Naive thymus-derived CD4-positive, alpha-beta T cell (primary cell): Measurements from ENCODE around the gene GOLGA7B. TPM values are rescaled to one million over a fixed set of nuclear protein-coding genes. Genes with fewer than 3 reads are reported as not detected.

Source experiments
- ATAC-seq: fragments of 150-1000 bp; cut with Tn5 transposase; 2 replicates; pipeline ENCODE4 v1.10.0; 2021; ENCODE audit warnings: mild to moderate bottlenecking, moderate library complexity
- CTCF ChIA-PET: fragments of 350-600 bp; sonication (Branson Sonifier 250); formaldehyde crosslinking; loops from one replicate; lab custom pipeline; 2021; ENCODE audit warnings: antibody characterized with exemption; lab: Charles Lee
- POLR2A ChIA-PET: fragments of 350-600 bp; sonication (Branson Sonifier 250); formaldehyde crosslinking; loops from one replicate; lab custom pipeline; 2021; ENCODE audit warnings: antibody characterized with exemption, inconsistent platforms; lab: Charles Lee
- DNase-seq, 9 donors: peaks; one replicate each; pipeline versions ENCODE4 v3.0.0 to v3.0.0-alpha.2; 2020 to 2022; ENCODE audit warnings: mixed read lengths in 1 of 9
- H3K27ac ChIP-seq: one replicate; pipeline ENCODE4 v1.7.0; 2013; ENCODE audit warnings: mild to moderate bottlenecking, low read depth, low read length, moderate library complexity
- H3K27me3 ChIP-seq, 2 donors: one replicate each; pipeline ENCODE4 v1.7.0; 2013; ENCODE audit warnings: low read length in 2 of 2, mild to moderate bottlenecking in 2 of 2, moderate library complexity in 2 of 2; ENCODE audit not compliant: control insufficient read depth in 2 of 2, insufficient read depth in 2 of 2
- H3K36me3 ChIP-seq, 3 experiments: 1 replicate in 2 of 3; 2 replicates in 1 of 3; pipeline ENCODE4 v1.7.0; 2013; ENCODE audit warnings: low read length in 3 of 3, mild to moderate bottlenecking in 3 of 3, moderate library complexity in 1 of 3; ENCODE audit not compliant: insufficient read depth in 3 of 3, control insufficient read depth in 2 of 3
- H3K4me1 ChIP-seq, 2 donors: one replicate each; pipeline ENCODE4 v1.7.0; 2013; ENCODE audit warnings: low read length in 2 of 2, mild to moderate bottlenecking in 2 of 2, moderate library complexity in 1 of 2; ENCODE audit not compliant: control insufficient read depth in 2 of 2, insufficient read depth in 2 of 2
- H3K4me3 ChIP-seq: 2 replicates; pipeline ENCODE4 v1.7.0; 2013; ENCODE audit warnings: mild to moderate bottlenecking, low read length
- H3K9me3 ChIP-seq, 3 experiments: 1 replicate in 2 of 3; 2 replicates in 1 of 3; pipeline ENCODE4 v1.7.0; 2013; ENCODE audit warnings: low read length in 3 of 3; ENCODE audit not compliant: control insufficient read depth in 2 of 3
- H3K27ac Mint-ChIP-seq, 9 donors: one replicate each; pipeline ENCODE4 v1.8.0; 2020 to 2022; ENCODE audit warnings: mixed read lengths in 9 of 9, mild to moderate bottlenecking in 8 of 9, moderate library complexity in 5 of 9, inconsistent platforms in 2 of 9
- H3K27me3 Mint-ChIP-seq, 5 donors: one replicate each; pipeline ENCODE4 v1.8.0; 2021 to 2022; ENCODE audit warnings: mixed read lengths in 5 of 5, mild to moderate bottlenecking in 1 of 5
- H3K36me3 Mint-ChIP-seq, 5 donors: one replicate each; pipeline ENCODE4 v1.8.0; 2020 to 2022; ENCODE audit warnings: mixed read lengths in 5 of 5, mild to moderate bottlenecking in 3 of 5, inconsistent platforms in 1 of 5
- H3K4me1 Mint-ChIP-seq, 7 donors: one replicate each; pipeline ENCODE4 v1.8.0; 2020 to 2022; ENCODE audit warnings: mixed read lengths in 7 of 7, mild to moderate bottlenecking in 3 of 7, inconsistent platforms in 1 of 7
- H3K4me3 Mint-ChIP-seq, 10 donors: one replicate each; pipeline ENCODE4 v1.8.0; 2020 to 2022; ENCODE audit warnings: mild to moderate bottlenecking in 10 of 10, mixed read lengths in 10 of 10, moderate library complexity in 6 of 10, inconsistent platforms in 2 of 10
- H3K9me3 Mint-ChIP-seq, 11 donors: one replicate each; pipeline ENCODE4 v1.8.0; 2020 to 2022; ENCODE audit warnings: mixed read lengths in 11 of 11, mild to moderate bottlenecking in 4 of 11, inconsistent platforms in 1 of 11, moderate library complexity in 1 of 11
- intact Hi-C, 2 donors: fragments of 100-400 bp; cut with micrococcal nuclease; formaldehyde crosslinking; loops; one replicate each; pipeline ENCODE4 v1.15.1; 2023
- polyA plus RNA-seq, 2 donors: library from polyadenylated mRNA; unstranded; fragments of 300-500 nt; fragmentation: Illumina TruSeq; gene quantifications; one replicate each; pipeline ENCODE4 v1.2.3, GENCODE V29; 2021
- total RNA-seq, 6 experiments: library from RNA in 5 of 6; stranded (reverse) in 5 of 6; gene quantifications; 1 replicate in 5 of 6; 2 replicates in 1 of 6; pipeline ENCODE4 v1.2.3 and lab custom pipeline; 2021 to 2026

Gene GOLGA7B
- total and polyA plus RNA-seq, 7 experiments from 2014 or later: 0.62 to 8.5 (median 6.4) TPM

- CTCF ChIA-PET: no interaction called here
- intact Hi-C loops: no loop called here
- POLR2A ChIA-PET: interaction anchor here (0.8 kb wide), 1 partner anchor 366 kb away, joined by 3 read pairs; no protein-coding TSS in a partner anchor
- DNase-seq: no peak
- H3K36me3 ChIP-seq: no peaks in the 10 kb centered on the region
- H3K4me3 ChIP-seq: no peak overlapping the region
- H3K9me3 Mint-ChIP-seq: no peaks in the 10 kb centered on the region
- ATAC-seq: no peak
- peaks cover 0 to 2% (median 0%) of the 10 kb centered on the region in 7 donors for H3K4me1 Mint-ChIP-seq
- no peaks in the 10 kb centered on the region for H3K9me3 ChIP-seq
- peaks cover 0 to 3% (median 0%) of the 10 kb centered on the region in 5 donors for H3K36me3 Mint-ChIP-seq
- no peaks in the 10 kb centered on the region for H3K27me3 ChIP-seq
- no peak overlapping the region for H3K27ac ChIP-seq
- H3K27ac Mint-ChIP-seq: no peak overlapping the region
- no peaks in the 10 kb centered on the region for H3K4me1 ChIP-seq
- H3K27me3 Mint-ChIP-seq: peaks cover 0 to 13% (median 0%) of the 10 kb centered on the region in 5 donors
- H3K4me3 Mint-ChIP-seq: no peak overlapping the region
These were observed 29.4 kb upstream of the GOLGA7B start for GRCh38 chr10:97820096-97820704.

GRCh38 chr10:97821308-97822038 lies 28.2 kb upstream of the GOLGA7B start:
- POLR2A ChIA-PET: interaction anchor here (0.8 kb wide), 1 partner anchor 367 kb away, joined by 3 read pairs; no protein-coding TSS in a partner anchor
- H3K27me3 Mint-ChIP-seq: peaks cover 0 to 13% (median 0%) of the 10 kb centered on the region in 5 donors
- H3K4me1 ChIP-seq: no peaks in the 10 kb centered on the region
- intact Hi-C loops: no loop called here
- DNase-seq: no peak
- no peaks in the 10 kb centered on the region for H3K36me3 ChIP-seq
- H3K9me3 Mint-ChIP-seq: no peaks in the 10 kb centered on the region
- CTCF ChIA-PET: interaction anchor here (0.6 kb wide), 1 partner anchor 161 kb away, joined by 3 read pairs; no protein-coding TSS in a partner anchor
- no peaks in the 10 kb centered on the region for H3K9me3 ChIP-seq
- no peak overlapping the region for H3K4me3 ChIP-seq
- H3K27ac ChIP-seq: no peak overlapping the region
- no peaks in the 10 kb centered on the region for H3K27me3 ChIP-seq
- H3K36me3 Mint-ChIP-seq: peaks cover 0 to 3% (median 0%) of the 10 kb centered on the region in 5 donors
- no peak for ATAC-seq
- no peak overlapping the region for H3K27ac Mint-ChIP-seq
- H3K4me3 Mint-ChIP-seq: no peak overlapping the region
- H3K4me1 Mint-ChIP-seq: peaks cover 0 to 2% (median 0%) of the 10 kb centered on the region in 7 donors

- POLR2A ChIA-PET: no interaction called here
- intact Hi-C loops: no loop called here
These were observed 27.4 kb upstream of the GOLGA7B start for GRCh38 chr10:97822261-97822687.

GRCh38 chr10:97823734-97824133 lies 25.9 kb upstream of the GOLGA7B start:
- DNase-seq (no peak), ATAC-seq (no peak)
- Histone ChIP-seq H3K27me3 (no peaks in the 10 kb centered on the region), H3K36me3 (no peaks in the 10 kb centered on the region), H3K9me3 (no peaks in the 10 kb centered on the region), H3K4me1 (peaks cover 5 to 8% of the 10 kb centered on the region in 2 donors), H3K27ac (no peak overlapping the region), H3K4me3 (no peak overlapping the region)
- H3K4me1 Mint-ChIP-seq: peaks cover 5 to 8% (median 6%) of the 10 kb centered on the region in 7 donors
- peaks cover 0 to 9% (median 0%) of the 10 kb centered on the region in 5 donors for H3K27me3 Mint-ChIP-seq
- H3K9me3 Mint-ChIP-seq: no peaks in the 10 kb centered on the region
- H3K36me3 Mint-ChIP-seq: peaks cover 0 to 3% (median 0%) of the 10 kb centered on the region in 5 donors
- H3K4me3 Mint-ChIP-seq: no peak overlapping the region
- intact Hi-C loops: no loop called here
- no peak overlapping the region for H3K27ac Mint-ChIP-seq
- POLR2A ChIA-PET: no interaction called here
- CTCF ChIA-PET: no interaction called here

More at GRCh38 chr10:97822261-97822687, 27.4 kb upstream of the GOLGA7B start:
- no peak for DNase-seq
- H3K27me3 Mint-ChIP-seq: peaks cover 0 to 13% (median 0%) of the 10 kb centered on the region in 5 donors
- H3K4me1 ChIP-seq: no peaks in the 10 kb centered on the region
- H3K27ac Mint-ChIP-seq: no peak overlapping the region
- CTCF ChIA-PET: no interaction called here
- no peak overlapping the region for H3K4me3 Mint-ChIP-seq
- H3K27me3 ChIP-seq: no peaks in the 10 kb centered on the region
- no peak for ATAC-seq
- H3K4me1 Mint-ChIP-seq: peaks cover 0 to 2% (median 0%) of the 10 kb centered on the region in 7 donors
- no peaks in the 10 kb centered on the region for H3K36me3 ChIP-seq
- no peaks in the 10 kb centered on the region for H3K9me3 ChIP-seq
- peaks cover 0 to 3% (median 0%) of the 10 kb centered on the region in 5 donors for H3K36me3 Mint-ChIP-seq
- H3K4me3 ChIP-seq: no peak overlapping the region
- H3K27ac ChIP-seq: no peak overlapping the region
- no peaks in the 10 kb centered on the region for H3K9me3 Mint-ChIP-seq

- POLR2A ChIA-PET: no interaction called here
- Histone ChIP-seq H3K9me3 (no peaks in the 10 kb centered on the region), H3K27ac (no peak overlapping the region), H3K4me3 (no peak overlapping the region), H3K27me3 (no peaks in the 10 kb centered on the region), H3K36me3 (no peaks in the 10 kb centered on the region), H3K4me1 (peaks cover 7 to 16% of the 10 kb centered on the region in 2 donors)
- Mint-ChIP-seq H3K4me1 (peaks cover 11 to 21% (median 19%) of the 10 kb centered on the region in 7 donors), H3K27me3 (peaks cover 0 to 5% (median 0%) of the 10 kb centered on the region in 5 donors), H3K4me3 (no peak overlapping the region), H3K36me3 (peaks cover 0 to 3% (median 0%) of the 10 kb centered on the region in 5 donors), H3K27ac (no peak overlapping the region), H3K9me3 (no peaks in the 10 kb centered on the region)
- CTCF ChIA-PET: interaction anchor here (0.6 kb wide), 1 partner anchor 546 kb away, joined by 5 read pairs; no protein-coding TSS in a partner anchor
- DNase-seq (no peak), ATAC-seq (no peak)
- intact Hi-C loops: no loop called here
These were observed 24.5 kb upstream of the GOLGA7B start for GRCh38 chr10:97825020-97825760.

DNA sequence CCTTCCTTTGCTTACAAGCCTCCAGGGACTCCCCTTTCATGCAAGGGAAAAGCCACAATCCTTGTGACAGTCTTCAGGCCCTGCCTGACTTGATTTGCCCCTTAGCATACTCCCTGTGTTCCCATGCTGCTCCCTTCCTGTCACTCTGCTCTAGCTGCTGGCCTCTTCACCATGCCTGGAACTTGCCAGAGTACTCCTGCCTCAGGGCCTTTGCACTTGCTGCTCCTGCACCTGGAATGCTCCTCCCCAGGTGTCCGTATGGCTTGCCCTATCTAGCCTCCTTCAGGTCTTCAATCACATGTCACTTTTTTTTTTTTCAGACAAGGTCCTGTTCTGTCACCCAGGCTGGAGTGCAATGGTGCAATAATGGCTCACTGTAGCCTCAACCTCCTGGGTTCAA lies 22.8 kb upstream of the GOLGA7B start:
- ChIA-PET CTCF (interaction anchor here (0.7 to 1.4 kb wide), 2 partner anchors 16 to 48 kb away, joined by 3 to 4 read pairs; no protein-coding TSS in a partner anchor), POLR2A (interaction anchor here (1.0 to 2.2 kb wide), 3 partner anchors 22 to 31 kb away, joined by 3 to 10 read pairs (median 6); partner anchors contain the start of gene GOLGA7B)
- Histone ChIP-seq H3K4me1 (peaks cover 7 to 16% of the 10 kb centered on the region in 2 donors), H3K36me3 (no peaks in the 10 kb centered on the region), H3K27me3 (no peaks in the 10 kb centered on the region), H3K9me3 (no peaks in the 10 kb centered on the region), H3K27ac (no peak overlapping the region), H3K4me3 (no peak overlapping the region)
- intact Hi-C loops: no loop called here
- Mint-ChIP-seq H3K27ac (peak overlapping the region in 1 of 9 donors; percentile 21), H3K9me3 (no peaks in the 10 kb centered on the region), H3K4me3 (no peak overlapping the region), H3K36me3 (peaks cover 0 to 3% (median 0%) of the 10 kb centered on the region in 5 donors), H3K27me3 (peaks cover 0 to under 1% (median 0%) of the 10 kb centered on the region in 5 donors), H3K4me1 (peaks cover 11 to 32% (median 20%) of the 10 kb centered on the region in 7 donors)
- ATAC-seq (no peak), DNase-seq (no peak)
